ENCODE measurements around the gene PLCH1. TPM values are rescaled to one million over a fixed set of nuclear protein-coding genes. Genes with fewer than 3 reads are reported as not detected.

PLCH1 gene
- total RNA-seq, 2 experiments from 2014 or later = 0.03 to 0.20 TPM

GRCh38 chr3:155372281-155372680, 372.6 kb downstream of the PLCH1 start:
- intact Hi-C loops (cut with DNase I, micrococcal nuclease) = no loop called here

GRCh38 chr3:155370764-155371503, 373.9 kb downstream of the PLCH1 start:
- intact Hi-C loops (cut with DNase I, micrococcal nuclease) = no loop called here
- H3K27ac ChIP-seq (ENCODE audit: low read depth in 1 of 2, low read length in 2 of 2) = no peak overlapping the region
- ChIA-PET CTCF (no interaction called here), POLR2A (no interaction called here)
- DNase-seq = no peak
- no peak for ATAC-seq (ENCODE audit: poor library complexity)
- Mint-ChIP-seq H3K4me3 (no peak overlapping the region), H3K27ac (no peak overlapping the region), H3K36me3 (ENCODE audit: low read depth) (no peaks in the 10 kb centered on the region), H3K27me3 (no peaks in the 10 kb centered on the region), H3K9me3 (peaks cover 3% of the 10 kb centered on the region), H3K4me1 (ENCODE audit: low read depth) (no peaks in the 10 kb centered on the region)
- no peaks in the 10 kb centered on the region for H3K4me1 ChIP-seq (ENCODE audit: insufficient read depth, low read length)
- no peaks in the 10 kb centered on the region for H3K36me3 ChIP-seq (ENCODE audit: insufficient read depth, low read length)
- no peak for TF ChIP-seq CTCF (IDR thresholded peaks at IDR 0.05)
- H3K9me3 ChIP-seq (ENCODE audit: control insufficient read depth in 1 of 2, insufficient read depth in 1 of 2, low read length in 2 of 2) = no peaks in the 10 kb centered on the region
- H3K4me3 ChIP-seq (ENCODE audit: low read length) = no peak overlapping the region
- H3K27me3 ChIP-seq (ENCODE audit: control insufficient read depth in 1 of 2, insufficient read depth in 2 of 2, low read length in 2 of 2) = no peaks in the 10 kb centered on the region

More at GRCh38 chr3:155372281-155372680, 372.6 kb downstream of the PLCH1 start:
- ChIA-PET CTCF (no interaction called here), POLR2A (no interaction called here)
- Mint-ChIP-seq H3K4me3 (no peak overlapping the region), H3K27ac (no peak overlapping the region), H3K27me3 (no peaks in the 10 kb centered on the region), H3K36me3 (ENCODE audit: low read depth) (no peaks in the 10 kb centered on the region), H3K9me3 (peaks cover 3% of the 10 kb centered on the region), H3K4me1 (ENCODE audit: low read depth) (no peaks in the 10 kb centered on the region)
- H3K36me3 ChIP-seq (ENCODE audit: insufficient read depth, low read length) = no peaks in the 10 kb centered on the region
- DNase-seq (no peak), ATAC-seq (ENCODE audit: poor library complexity) (no peak)
- TF ChIP-seq CTCF (IDR thresholded peaks at IDR 0.05) = no peak
- H3K27me3 ChIP-seq (ENCODE audit: control insufficient read depth in 1 of 2, insufficient read depth in 2 of 2, low read length in 2 of 2) = no peaks in the 10 kb centered on the region
- H3K4me1 ChIP-seq (ENCODE audit: insufficient read depth, low read length) = no peaks in the 10 kb centered on the region
- no peak overlapping the region for H3K4me3 ChIP-seq (ENCODE audit: low read length)
- H3K9me3 ChIP-seq (ENCODE audit: control insufficient read depth in 1 of 2, insufficient read depth in 1 of 2, low read length in 2 of 2) = no peaks in the 10 kb centered on the region
- no peak overlapping the region for H3K27ac ChIP-seq (ENCODE audit: low read depth in 1 of 2, low read length in 2 of 2)

- Mint-ChIP-seq H3K36me3 (ENCODE audit: low read depth) (no peaks in the 10 kb centered on the region), H3K4me1 (ENCODE audit: low read depth) (no peaks in the 10 kb centered on the region), H3K27ac (no peak overlapping the region), H3K4me3 (no peak overlapping the region), H3K9me3 (peaks cover 3% of the 10 kb centered on the region), H3K27me3 (no peaks in the 10 kb centered on the region)
- H3K27me3 ChIP-seq (ENCODE audit: control insufficient read depth in 1 of 2, insufficient read depth in 2 of 2, low read length in 2 of 2) = no peaks in the 10 kb centered on the region
- H3K9me3 ChIP-seq (ENCODE audit: control insufficient read depth in 1 of 2, insufficient read depth in 1 of 2, low read length in 2 of 2) = peaks cover 0 to 3% of the 10 kb centered on the region in 2 experiments
- H3K4me3 ChIP-seq (ENCODE audit: low read length) = no peak overlapping the region
- ATAC-seq (ENCODE audit: poor library complexity) (no peak), DNase-seq (no peak)
- intact Hi-C loops (cut with DNase I, micrococcal nuclease) = no loop called here
- H3K4me1 ChIP-seq (ENCODE audit: insufficient read depth, low read length) = no peaks in the 10 kb centered on the region
- ChIA-PET POLR2A (no interaction called here), CTCF (no interaction called here)
- TF ChIP-seq CTCF (IDR thresholded peaks at IDR 0.05) = no peak
- no peak overlapping the region for H3K27ac ChIP-seq (ENCODE audit: low read depth in 1 of 2, low read length in 2 of 2)
- no peaks in the 10 kb centered on the region for H3K36me3 ChIP-seq (ENCODE audit: insufficient read depth, low read length)
These were observed 374.7 kb downstream of the PLCH1 start for GRCh38 chr3:155370198-155370597.

All from CD4-positive, alpha-beta T cell (primary cell).